SHP77 treated with DMSO at 0.1 percent for 48 hours (cell line): ENCODE measurements around the gene PTCH1.

ENCODE experiments used
- DNase-seq: peaks from one replicate; lab custom pipeline; 2025; lab: John Stamatoyannopoulos, UW

Gene PTCH1

GRCh38 chr9:95511952-95512708 is 4.6 kb downstream of the PTCH1 start:
- peak; percentile 62 for DNase-seq

- DNase-seq = no peak
Observed at GRCh38 chr9:95511616-95511931, 5.2 kb downstream of the PTCH1 start.

GRCh38 chr9:95510709-95511615 is 5.8 kb downstream of the PTCH1 start:
- DNase-seq = peak; percentile 81

GRCh38 chr9:95509851-95510708 is 6.7 kb downstream of the PTCH1 start:
- DNase-seq = peak; percentile 52

GRCh38 chr9:95508968-95509850 is 7.6 kb downstream of the PTCH1 start:
- peak; percentile 82 for DNase-seq

- no peak for DNase-seq
Observed at GRCh38 chr9:95508242-95508967, 8.4 kb downstream of the PTCH1 start.

GRCh38 chr9:95507464-95508241 is 9.1 kb downstream of the PTCH1 start:
- DNase-seq = peak; percentile 41

- DNase-seq = peak; percentile 46
Observed at GRCh38 chr9:95506678-95507463, 9.9 kb downstream of the PTCH1 start.

GRCh38 chr9:95506428-95506677 is 10.4 kb downstream of the PTCH1 start:
- DNase-seq = no peak

- no peak for DNase-seq
Observed at GRCh38 chr9:95505717-95506427, 10.9 kb downstream of the PTCH1 start.

GRCh38 chr9:95505072-95505716 is 11.6 kb downstream of the PTCH1 start:
- DNase-seq = no peak

- DNase-seq = no peak
Observed at GRCh38 chr9:95504053-95504963, 12.5 kb downstream of the PTCH1 start.

- DNase-seq = no peak
Observed at GRCh38 chr9:95503369-95503768, 13.4 kb downstream of the PTCH1 start.

- no peak for DNase-seq
Observed at GRCh38 chr9:95502248-95502647, 14.5 kb downstream of the PTCH1 start.

- DNase-seq = no peak
Observed at GRCh38 chr9:95499847-95500246, 16.9 kb downstream of the PTCH1 start.

GRCh38 chr9:95499046-95499676 is 17.6 kb downstream of the PTCH1 start:
- no peak for DNase-seq

- no peak for DNase-seq
Observed at GRCh38 chr9:95498641-95499040, 18.1 kb downstream of the PTCH1 start.
